ENCODE measurements around the gene CDH23. TPM values are rescaled to one million over a fixed set of nuclear protein-coding genes. Genes with fewer than 3 reads are reported as not detected.

The CDH23 gene
- total RNA-seq, 6 donors from 2014 or later: 4.7 to 29.3 (median 10.4) TPM

- 59 to 77% methylated on average over 7 of the region's 7 CpGs for WGBS, 2 donors
- H3K4me3 ChIP-seq: no peak overlapping the region
Measured at GRCh38 chr10:71697938-71698709, 301.4 kb downstream of the CDH23 start.

GRCh38 chr10:71698737-71699136 is 302.0 kb downstream of the CDH23 start:
- Histone ChIP-seq H3K4me3 (no peak overlapping the region), H3K27ac (no peak overlapping the region), H3K36me3 (no peaks in the 10 kb centered on the region), H3K27me3 (no peaks in the 10 kb centered on the region), H3K9me3 (no peaks in the 10 kb centered on the region), H3K4me1 (peaks cover 24 to 38% (median 32%) of the 10 kb centered on the region in 4 donors)
- no peak for TF ChIP-seq EP300 (IDR thresholded peaks at IDR 0.05)
- no peak for DNase-seq
- no peak for ATAC-seq (ENCODE audit: low FRiP score in 2 of 2)
- 68 to 71% methylated on average over 5 of the region's 5 CpGs for WGBS, 2 donors

More at GRCh38 chr10:71697938-71698709, 301.4 kb downstream of the CDH23 start:
- Histone ChIP-seq H3K27me3 (no peaks in the 10 kb centered on the region), H3K27ac (no peak overlapping the region), H3K36me3 (no peaks in the 10 kb centered on the region), H3K9me3 (no peaks in the 10 kb centered on the region), H3K4me1 (peaks cover 26 to 42% (median 36%) of the 10 kb centered on the region in 4 donors)
- TF ChIP-seq EP300 (IDR thresholded peaks at IDR 0.05) (no peak), CTCF (IDR thresholded peaks at IDR 0.05) (no peak), POLR2A (IDR thresholded peaks at IDR 0.05) (no peak), POLR2AphosphoS5 (IDR thresholded peaks at IDR 0.05) (no peak)
- DNase-seq (no peak), ATAC-seq (ENCODE audit: low FRiP score in 2 of 2) (no peak)

GRCh38 chr10:71700731-71701368 is 304.1 kb downstream of the CDH23 start:
- TF ChIP-seq EP300 (IDR thresholded peaks at IDR 0.05) (no peak), POLR2A (IDR thresholded peaks at IDR 0.05) (no peak), POLR2AphosphoS5 (IDR thresholded peaks at IDR 0.05) (no peak), CTCF (IDR thresholded peaks at IDR 0.05) (no peak)
- no peak overlapping the region for H3K4me3 ChIP-seq
- DNase-seq (no peak), ATAC-seq (ENCODE audit: low FRiP score in 2 of 2) (no peak)
- H3K27me3 ChIP-seq: no peaks in the 10 kb centered on the region
- no peaks in the 10 kb centered on the region for H3K9me3 ChIP-seq
- H3K36me3 ChIP-seq: no peaks in the 10 kb centered on the region
- peaks cover 11 to 18% (median 15%) of the 10 kb centered on the region in 4 donors for H3K4me1 ChIP-seq
- H3K27ac ChIP-seq: no peak overlapping the region
- 81 to 96% methylated on average over 8 to 10 of the region's 11 CpGs for WGBS, 2 donors

GRCh38 chr10:71701496-71702132 is 304.9 kb downstream of the CDH23 start:
- Histone ChIP-seq H3K27ac (no peak overlapping the region), H3K4me1 (peaks cover 6 to 11% (median 8%) of the 10 kb centered on the region in 4 donors), H3K4me3 (no peak overlapping the region), H3K27me3 (no peaks in the 10 kb centered on the region), H3K36me3 (no peaks in the 10 kb centered on the region), H3K9me3 (no peaks in the 10 kb centered on the region)
- ATAC-seq (ENCODE audit: low FRiP score in 2 of 2) (no peak), DNase-seq (no peak)
- WGBS, 2 donors: 61 to 83% methylated on average over 6 to 7 of the region's 11 CpGs
- no peak for TF ChIP-seq EP300 (IDR thresholded peaks at IDR 0.05)
- no peak for TF ChIP-seq CTCF (IDR thresholded peaks at IDR 0.05)
- no peak for TF ChIP-seq POLR2A (IDR thresholded peaks at IDR 0.05)
- no peak for TF ChIP-seq POLR2AphosphoS5 (IDR thresholded peaks at IDR 0.05)

- TF ChIP-seq CTCF (IDR thresholded peaks at IDR 0.05) (no peak), POLR2AphosphoS5 (IDR thresholded peaks at IDR 0.05) (no peak), EP300 (IDR thresholded peaks at IDR 0.05) (no peak), POLR2A (IDR thresholded peaks at IDR 0.05) (no peak)
- H3K27me3 ChIP-seq: no peaks in the 10 kb centered on the region
Measured at GRCh38 chr10:71703577-71703976, 306.9 kb downstream of the CDH23 start.

More at GRCh38 chr10:71703577-71703976, 306.9 kb downstream of the CDH23 start:
- Histone ChIP-seq H3K4me1 (peaks cover 3 to 15% (median 11%) of the 10 kb centered on the region in 4 donors), H3K4me3 (no peak overlapping the region), H3K36me3 (no peaks in the 10 kb centered on the region), H3K9me3 (no peaks in the 10 kb centered on the region), H3K27ac (no peak overlapping the region)
- WGBS, 2 donors: 86 to 93% methylated on average over 9 to 11 of the region's 11 CpGs
- no peak for ATAC-seq (ENCODE audit: low FRiP score in 2 of 2)
- no peak for DNase-seq

Data from upper lobe of left lung (tissue), 6 donors.